ENCODE measurements around the gene FAM83F.

FAM83F gene

DNA sequence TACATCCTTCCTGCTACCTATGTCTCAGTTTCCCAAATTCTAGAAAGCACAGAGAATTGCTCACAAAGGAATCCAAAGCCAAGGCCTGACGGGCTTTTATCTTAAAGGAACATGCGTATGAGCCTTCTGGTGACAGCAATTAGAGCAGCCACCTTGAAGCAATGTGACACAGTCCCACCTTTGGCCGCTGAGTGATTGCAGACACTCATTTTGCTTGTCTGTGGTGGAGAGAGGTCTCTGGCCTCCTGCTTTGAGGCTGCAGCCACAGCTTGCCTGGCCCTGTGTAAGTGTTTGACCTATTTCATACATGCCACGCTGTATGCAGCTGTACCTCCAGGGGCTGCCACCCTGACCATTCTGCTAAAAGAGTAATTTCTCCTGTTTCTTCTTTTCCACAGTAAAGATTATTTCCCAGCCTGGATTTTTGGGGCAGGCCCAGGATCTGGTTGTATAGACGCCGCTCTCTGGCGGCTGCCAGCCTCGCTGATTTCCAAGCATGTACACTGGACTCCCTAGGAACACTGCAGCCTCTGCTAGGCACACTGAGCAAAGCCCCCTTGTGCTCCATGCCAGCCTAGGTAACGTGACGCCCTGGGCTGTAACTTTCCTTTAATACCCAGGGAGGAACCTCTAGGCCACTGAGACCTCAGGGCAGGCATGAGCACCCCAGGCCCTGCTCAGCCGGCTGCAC is 35.7 kb upstream of the FAM83F start:
- no peak for DNase-seq (ENCODE audit: low read depth in 2 of 2)
- H3K4me3 ChIP-seq (replicated peaks in 1 of 2; ENCODE audit: low read depth in 2 of 2, low read length in 2 of 2), result no peak overlapping the region
- TF ChIP-seq, protein P1, sequence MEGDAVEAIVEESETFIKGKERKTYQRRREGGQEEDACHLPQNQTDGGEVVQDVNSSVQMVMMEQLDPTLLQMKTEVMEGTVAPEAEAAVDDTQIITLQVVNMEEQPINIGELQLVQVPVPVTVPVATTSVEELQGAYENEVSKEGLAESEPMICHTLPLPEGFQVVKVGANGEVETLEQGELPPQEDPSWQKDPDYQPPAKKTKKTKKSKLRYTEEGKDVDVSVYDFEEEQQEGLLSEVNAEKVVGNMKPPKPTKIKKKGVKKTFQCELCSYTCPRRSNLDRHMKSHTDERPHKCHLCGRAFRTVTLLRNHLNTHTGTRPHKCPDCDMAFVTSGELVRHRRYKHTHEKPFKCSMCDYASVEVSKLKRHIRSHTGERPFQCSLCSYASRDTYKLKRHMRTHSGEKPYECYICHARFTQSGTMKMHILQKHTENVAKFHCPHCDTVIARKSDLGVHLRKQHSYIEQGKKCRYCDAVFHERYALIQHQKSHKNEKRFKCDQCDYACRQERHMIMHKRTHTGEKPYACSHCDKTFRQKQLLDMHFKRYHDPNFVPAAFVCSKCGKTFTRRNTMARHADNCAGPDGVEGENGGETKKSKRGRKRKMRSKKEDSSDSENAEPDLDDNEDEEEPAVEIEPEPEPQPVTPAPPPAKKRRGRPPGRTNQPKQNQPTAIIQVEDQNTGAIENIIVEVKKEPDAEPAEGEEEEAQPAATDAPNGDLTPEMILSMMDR (IDR thresholded peaks at IDR 0.05; ENCODE audit: low read depth, low read length), result no peak

DNA sequence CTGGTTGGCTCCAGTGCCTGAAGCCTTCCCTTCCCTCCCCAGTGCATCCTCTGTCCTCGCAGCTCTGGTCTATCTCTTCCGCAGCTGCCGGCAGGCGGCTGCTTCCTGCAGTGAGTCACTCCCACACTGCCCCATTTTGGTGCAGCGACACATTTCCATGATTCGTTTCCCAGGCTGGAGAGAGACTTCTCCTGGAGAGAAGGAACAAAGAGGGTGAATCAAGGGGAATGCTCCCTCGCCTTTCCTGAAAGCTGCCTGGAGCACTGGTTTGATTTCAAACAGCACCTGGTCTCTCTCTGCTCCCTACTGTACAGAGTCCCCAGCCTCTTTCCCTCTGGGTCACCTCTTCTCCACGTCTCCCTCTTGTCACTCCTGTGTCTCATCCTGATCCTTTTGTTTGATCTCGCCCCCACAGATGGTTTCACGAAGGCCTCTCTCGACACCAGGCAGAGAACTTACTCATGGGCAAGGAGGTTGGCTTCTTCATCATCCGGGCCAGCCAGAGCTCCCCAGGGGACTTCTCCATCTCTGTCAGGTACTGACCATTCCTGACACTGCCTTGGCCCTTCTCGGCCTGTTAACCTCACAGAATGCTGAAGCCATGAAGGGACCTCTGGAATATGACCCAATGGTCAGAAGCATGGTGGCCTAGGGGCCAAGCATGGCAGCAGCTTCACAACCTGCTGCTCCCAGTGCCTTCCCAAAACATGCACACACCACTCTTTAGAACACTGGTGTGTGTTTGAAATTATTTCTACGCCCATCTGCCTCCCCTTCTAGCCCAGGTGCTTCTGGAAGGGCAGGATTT is 34.9 kb upstream of the FAM83F start, which contains the start of gene TMA7B:
TSS of gene TMA7B (plus strand) at position 758 of the 808 bp plus-strand sequence. CDS start 3,978 bp downstream, outside the sequence.
- TF ChIP-seq, protein P1 (IDR thresholded peaks at IDR 0.05; ENCODE audit: low read depth, low read length), result peak; percentile 38
- H3K4me3 ChIP-seq (replicated peaks in 1 of 2; ENCODE audit: low read depth in 2 of 2, low read length in 2 of 2), result no peak within 1 kb of the TSS
- DNase-seq (ENCODE audit: low read depth in 2 of 2), result peak; percentile 57 to 60

DNA sequence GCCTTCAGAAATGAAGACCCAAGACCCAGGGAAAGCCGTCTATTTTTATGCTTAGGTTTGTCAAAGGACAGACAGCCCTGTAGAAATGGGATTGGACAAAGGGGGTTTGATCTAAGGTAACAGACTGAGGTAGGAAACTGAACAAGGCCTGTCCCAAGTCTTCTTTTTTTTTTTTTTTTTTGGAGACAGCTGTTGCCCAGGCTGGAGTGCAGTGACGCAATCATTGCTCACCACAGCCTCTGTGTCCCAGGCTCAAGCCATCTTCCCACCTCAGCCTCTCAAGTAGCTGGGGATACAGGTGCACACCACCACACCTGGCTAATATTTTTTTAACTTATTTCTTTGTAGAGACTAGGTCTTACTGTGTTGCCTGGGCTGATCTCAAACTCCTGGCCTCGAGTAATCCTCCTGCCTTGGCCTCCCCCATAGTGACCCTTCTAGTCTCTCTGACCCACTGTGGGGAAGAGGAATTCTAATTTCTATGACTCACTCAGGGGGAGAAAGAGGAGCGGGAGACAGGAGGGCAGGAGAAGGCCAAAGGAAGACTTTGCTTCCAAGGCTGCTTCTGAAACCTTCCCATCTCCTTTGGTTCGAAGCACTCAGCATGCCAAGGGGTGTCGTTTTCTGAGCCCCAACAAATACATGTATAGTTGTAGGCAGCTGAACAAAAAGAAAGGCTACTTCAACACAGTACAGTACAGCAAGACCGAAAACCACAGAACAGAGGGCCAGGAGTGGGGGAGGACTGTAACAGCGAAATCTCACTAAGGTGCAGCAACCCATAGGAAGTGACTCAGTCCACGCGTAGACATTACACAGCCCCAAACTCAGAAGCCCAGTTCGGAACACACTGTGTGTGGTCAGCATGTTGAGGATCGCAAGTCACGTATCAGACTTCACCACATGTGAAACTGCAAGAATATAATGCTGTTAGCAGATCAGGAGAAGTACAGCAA is 33.7 kb upstream of the FAM83F start:
- DNase-seq (ENCODE audit: low read depth in 2 of 2), result peak; percentile 89 to 95
- TF ChIP-seq, protein P1 (IDR thresholded peaks at IDR 0.05; ENCODE audit: low read depth, low read length), result no peak

DNA sequence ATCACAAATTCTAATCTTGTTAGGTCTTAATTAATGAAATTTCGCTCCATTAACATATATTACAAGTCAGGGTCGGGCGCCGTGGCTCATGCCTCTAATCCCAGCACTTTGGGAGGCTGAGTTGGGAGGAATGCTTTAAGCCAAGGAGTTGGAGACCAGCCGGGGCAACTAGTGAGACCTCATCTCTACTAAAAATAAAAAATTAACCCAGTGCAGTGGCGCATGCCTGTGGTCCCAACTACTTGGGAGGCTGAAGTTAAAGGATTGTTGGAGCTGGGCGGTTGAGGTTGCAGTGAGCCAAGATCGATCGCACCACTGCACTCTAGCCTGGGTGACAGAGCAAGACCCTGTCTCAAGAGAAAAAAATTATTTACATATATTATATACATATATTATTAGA is 32.7 kb upstream of the FAM83F start:
- no peak for DNase-seq (ENCODE audit: low read depth in 2 of 2)
- H3K4me3 ChIP-seq (replicated peaks in 1 of 2; ENCODE audit: low read depth in 2 of 2, low read length in 2 of 2), result no peak overlapping the region
- TF ChIP-seq, protein P1 (IDR thresholded peaks at IDR 0.05; ENCODE audit: low read depth, low read length), result no peak

More for the DNA sequence above, 33.7 kb upstream of the FAM83F start:
- no peak overlapping the region for H3K4me3 ChIP-seq (replicated peaks in 1 of 2; ENCODE audit: low read depth in 2 of 2, low read length in 2 of 2)

GRCh38 chr22:39965748-39966147 is 29.0 kb upstream of the FAM83F start:
- DNase-seq (ENCODE audit: low read depth in 2 of 2), result no peak
- TF ChIP-seq, protein P1 (IDR thresholded peaks at IDR 0.05; ENCODE audit: low read depth, low read length), result no peak
- no peak overlapping the region for H3K4me3 ChIP-seq (replicated peaks in 1 of 2; ENCODE audit: low read depth in 2 of 2, low read length in 2 of 2)

GRCh38 chr22:39966470-39966869 is 28.3 kb upstream of the FAM83F start:
- DNase-seq (ENCODE audit: low read depth in 2 of 2), result peak in 1 of 2 donors; percentile 18
- H3K4me3 ChIP-seq (replicated peaks in 1 of 2; ENCODE audit: low read depth in 2 of 2, low read length in 2 of 2), result no peak overlapping the region
- TF ChIP-seq, protein P1 (IDR thresholded peaks at IDR 0.05; ENCODE audit: low read depth, low read length), result no peak

Data from cardiac fibroblast (primary cell).